ENCODE results near the gene VIPR2.
A peak's percentile ranks its signal among the peaks of the same experiment; 100 is the strongest.

Gene VIPR2

GRCh38 chr7:159118623-159119022, 26.0 kb downstream of the VIPR2 start:
- no peak for DNase-seq

GRCh38 chr7:159118197-159118595, 26.5 kb downstream of the VIPR2 start:
- DNase-seq: no peak

GRCh38 chr7:159117366-159118196, 27.1 kb downstream of the VIPR2 start:
- DNase-seq: peak in 1 of 2 experiments; percentile 49

DNA sequence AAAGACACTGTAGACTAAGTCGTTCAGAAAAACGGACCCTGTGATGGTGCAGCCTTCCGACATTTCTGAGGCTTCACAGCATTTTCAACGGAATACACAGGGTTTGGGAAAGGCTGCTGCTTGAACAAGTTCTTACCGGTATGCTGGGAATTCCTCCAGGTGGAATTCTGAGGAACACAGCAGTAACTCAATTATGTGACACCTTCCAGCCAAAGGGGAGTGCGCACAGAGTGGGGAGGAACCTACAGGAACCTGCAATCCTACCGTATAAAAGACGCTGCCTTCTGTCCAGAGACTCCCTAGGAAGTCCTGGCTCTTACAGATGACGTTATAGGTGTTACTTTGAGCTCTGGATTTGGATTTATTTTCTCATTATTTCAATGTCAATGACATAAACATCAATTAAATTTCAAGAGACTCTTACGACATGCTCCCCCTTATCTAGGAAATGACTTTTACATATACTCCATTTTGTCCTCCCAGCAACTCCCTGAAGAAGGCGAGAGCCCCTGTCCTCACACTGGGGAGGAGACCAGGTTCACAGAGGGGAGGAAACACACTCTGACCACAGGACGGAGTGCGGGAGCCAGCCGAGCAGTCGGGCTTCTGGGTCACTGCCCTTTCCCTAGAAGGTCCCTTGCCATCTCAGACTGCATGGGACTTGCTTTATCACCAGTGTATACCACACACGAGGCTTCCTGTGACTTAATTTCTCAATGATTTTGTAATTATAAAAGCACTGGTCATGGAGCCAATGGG, 27.9 kb downstream of the VIPR2 start:
- DNase-seq: no peak

- DNase-seq: peak; percentile 28 to 80
Observed at GRCh38 chr7:159115601-159116501, 28.8 kb downstream of the VIPR2 start.

DNA sequence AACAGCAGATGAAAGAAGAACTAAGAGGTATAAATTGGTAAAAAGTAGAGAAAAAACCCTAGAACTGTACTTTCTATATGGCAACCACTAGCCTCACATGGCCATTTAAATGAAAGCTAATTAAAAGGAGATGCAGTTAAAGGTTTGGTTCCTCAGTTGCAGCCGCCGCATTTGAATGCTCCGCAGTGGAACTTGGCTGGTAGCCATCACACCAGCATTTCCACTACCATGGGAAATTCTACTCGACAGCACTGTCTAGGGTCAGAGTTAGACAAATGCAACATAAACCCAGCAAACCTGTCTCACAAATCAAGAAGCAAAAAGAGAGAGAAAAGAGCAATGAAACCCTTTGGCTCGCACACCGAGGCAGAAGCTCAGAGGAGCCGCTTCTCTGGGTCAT, 29.7 kb downstream of the VIPR2 start:
- no peak for DNase-seq

DNA sequence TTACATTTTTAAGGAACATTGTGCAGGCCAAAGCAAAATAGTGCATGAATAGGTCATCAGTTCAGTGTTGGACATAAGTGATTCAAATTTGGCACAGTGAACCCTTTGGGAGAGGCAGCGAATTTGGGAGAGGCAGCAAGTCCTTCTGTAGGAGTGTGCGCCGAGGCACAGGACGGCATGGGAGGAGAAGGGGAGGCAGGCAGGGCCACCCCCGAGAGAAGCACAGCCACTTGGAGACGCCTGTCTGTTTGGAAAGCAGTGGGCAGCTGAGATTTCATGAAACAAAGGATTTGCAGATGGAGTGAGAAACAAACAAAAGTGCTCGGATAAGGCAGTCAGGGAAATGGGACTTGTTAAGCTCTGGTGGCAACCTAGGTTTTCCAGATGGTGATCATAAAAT, 30.6 kb downstream of the VIPR2 start:
- DNase-seq: no peak

GRCh38 chr7:159113056-159113455, 31.6 kb downstream of the VIPR2 start:
- no peak for DNase-seq

GRCh38 chr7:159112136-159113011, 32.3 kb downstream of the VIPR2 start:
- DNase-seq: no peak

DNA sequence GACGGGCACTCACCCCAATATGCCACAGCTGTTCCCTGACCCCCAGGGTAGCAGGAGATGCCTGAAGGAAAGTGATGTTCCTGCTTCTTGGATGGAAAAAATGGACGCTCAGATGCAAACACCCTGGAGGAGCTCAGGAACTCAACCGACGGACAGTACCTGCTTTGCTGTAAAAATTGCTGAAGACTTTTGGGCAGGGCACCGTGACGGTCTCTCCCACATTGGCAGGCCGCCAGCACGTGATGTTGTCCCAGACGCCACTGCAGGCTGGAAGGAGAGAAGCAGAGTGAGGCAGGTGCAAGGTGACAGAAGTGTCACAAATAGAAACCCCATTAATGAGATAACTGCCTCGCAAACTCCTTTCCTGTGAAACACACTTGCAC, 35.0 kb downstream of the VIPR2 start:
- peak; percentile 37 to 54 for DNase-seq

DNA sequence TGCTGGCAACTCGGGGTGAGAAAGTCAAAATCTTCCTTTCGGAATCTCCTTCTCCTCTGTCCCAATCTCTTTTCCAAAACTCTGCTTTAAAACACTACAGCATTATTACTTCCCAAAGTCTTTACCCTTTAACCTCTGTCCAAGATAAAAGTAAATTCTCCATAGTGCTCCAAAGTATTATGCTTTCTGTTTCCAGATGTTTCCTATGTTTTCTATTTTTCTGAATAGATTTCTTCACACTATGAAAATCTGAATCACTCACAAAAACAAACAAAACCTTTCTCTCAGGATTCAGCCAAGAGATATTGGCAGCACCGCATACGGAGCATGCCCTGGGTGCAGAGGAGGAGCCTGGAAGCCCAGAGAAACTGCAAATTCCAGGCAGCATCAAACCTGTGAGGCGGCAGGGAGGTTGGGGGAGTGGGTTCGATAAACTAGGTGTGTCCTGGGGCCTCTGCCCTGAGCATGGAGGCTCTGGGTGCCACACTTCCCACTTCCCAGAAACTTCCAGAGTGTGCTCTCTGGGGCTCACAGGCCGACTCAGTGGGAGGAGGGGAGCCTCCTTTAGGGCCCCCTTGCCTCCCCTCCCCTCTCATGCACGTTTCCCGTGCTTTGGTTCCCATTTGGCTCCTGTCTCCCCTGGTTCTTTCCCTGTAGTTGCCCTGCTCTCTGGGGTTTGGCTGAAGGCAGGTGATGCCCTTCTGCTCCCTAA, 35.6 kb downstream of the VIPR2 start:
- no peak for DNase-seq

GRCh38 chr7:159108491-159108890, 36.2 kb downstream of the VIPR2 start:
- no peak for DNase-seq

- peak; percentile 66 to 84 for DNase-seq
Observed at GRCh38 chr7:159107161-159107892, 37.3 kb downstream of the VIPR2 start.

- no peak for DNase-seq
Observed at GRCh38 chr7:159105832-159106811, 38.5 kb downstream of the VIPR2 start.

DNA sequence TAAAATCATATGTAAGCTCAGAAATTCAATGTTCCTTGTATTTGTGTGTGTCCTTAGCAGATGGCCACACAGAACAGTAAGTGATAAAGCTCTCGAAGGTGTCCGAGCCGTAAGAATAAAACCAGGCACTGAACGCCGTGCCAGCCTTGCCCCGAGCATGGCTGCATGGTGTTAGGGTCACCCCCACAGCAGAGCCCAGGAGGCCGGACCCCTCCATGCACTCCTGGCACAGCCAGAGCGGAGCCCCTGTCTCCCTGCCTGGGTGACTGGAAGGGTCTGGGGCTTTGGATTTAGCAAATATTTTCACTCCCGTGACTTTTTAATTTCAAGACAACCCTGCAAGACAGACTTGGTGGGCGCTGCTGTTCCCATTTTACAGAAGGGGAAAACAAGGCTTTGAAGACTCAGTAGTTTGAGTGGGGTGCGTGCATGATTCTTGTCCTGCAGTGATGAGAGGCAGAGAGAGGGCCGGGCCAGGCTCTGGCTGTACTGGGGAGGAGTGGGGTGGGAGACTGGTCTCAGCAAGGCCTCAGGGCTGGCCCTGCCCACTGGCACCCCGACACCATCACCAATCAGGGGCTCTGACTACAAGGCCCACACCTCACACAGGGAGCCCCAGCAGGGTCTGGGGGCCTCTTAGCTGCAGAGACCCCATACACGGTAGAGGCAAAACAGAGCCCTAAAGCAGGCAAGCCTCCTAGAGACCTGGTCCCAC, 39.4 kb downstream of the VIPR2 start:
- DNase-seq: no peak

GRCh38 chr7:159104188-159104920, 40.3 kb downstream of the VIPR2 start:
- DNase-seq: peak in 1 of 2 experiments; percentile 15

GRCh38 chr7:159103382-159104187, 41.1 kb downstream of the VIPR2 start:
- DNase-seq: no peak

All from SHP77 (cell line).